ENCODE results near the gene LEPROT.

The LEPROT gene

GRCh38 chr1:65467536-65467935 is 47.1 kb downstream of the LEPROT start:
- TF ChIP-seq, protein P1, sequence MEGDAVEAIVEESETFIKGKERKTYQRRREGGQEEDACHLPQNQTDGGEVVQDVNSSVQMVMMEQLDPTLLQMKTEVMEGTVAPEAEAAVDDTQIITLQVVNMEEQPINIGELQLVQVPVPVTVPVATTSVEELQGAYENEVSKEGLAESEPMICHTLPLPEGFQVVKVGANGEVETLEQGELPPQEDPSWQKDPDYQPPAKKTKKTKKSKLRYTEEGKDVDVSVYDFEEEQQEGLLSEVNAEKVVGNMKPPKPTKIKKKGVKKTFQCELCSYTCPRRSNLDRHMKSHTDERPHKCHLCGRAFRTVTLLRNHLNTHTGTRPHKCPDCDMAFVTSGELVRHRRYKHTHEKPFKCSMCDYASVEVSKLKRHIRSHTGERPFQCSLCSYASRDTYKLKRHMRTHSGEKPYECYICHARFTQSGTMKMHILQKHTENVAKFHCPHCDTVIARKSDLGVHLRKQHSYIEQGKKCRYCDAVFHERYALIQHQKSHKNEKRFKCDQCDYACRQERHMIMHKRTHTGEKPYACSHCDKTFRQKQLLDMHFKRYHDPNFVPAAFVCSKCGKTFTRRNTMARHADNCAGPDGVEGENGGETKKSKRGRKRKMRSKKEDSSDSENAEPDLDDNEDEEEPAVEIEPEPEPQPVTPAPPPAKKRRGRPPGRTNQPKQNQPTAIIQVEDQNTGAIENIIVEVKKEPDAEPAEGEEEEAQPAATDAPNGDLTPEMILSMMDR (IDR thresholded peaks at IDR 0.05; ENCODE audit: borderline replicate concordance, insufficient read depth, low read depth, low read length): no peak
- no peak overlapping the region for H3K4me3 ChIP-seq (ENCODE audit: low read depth, low read length)

DNA sequence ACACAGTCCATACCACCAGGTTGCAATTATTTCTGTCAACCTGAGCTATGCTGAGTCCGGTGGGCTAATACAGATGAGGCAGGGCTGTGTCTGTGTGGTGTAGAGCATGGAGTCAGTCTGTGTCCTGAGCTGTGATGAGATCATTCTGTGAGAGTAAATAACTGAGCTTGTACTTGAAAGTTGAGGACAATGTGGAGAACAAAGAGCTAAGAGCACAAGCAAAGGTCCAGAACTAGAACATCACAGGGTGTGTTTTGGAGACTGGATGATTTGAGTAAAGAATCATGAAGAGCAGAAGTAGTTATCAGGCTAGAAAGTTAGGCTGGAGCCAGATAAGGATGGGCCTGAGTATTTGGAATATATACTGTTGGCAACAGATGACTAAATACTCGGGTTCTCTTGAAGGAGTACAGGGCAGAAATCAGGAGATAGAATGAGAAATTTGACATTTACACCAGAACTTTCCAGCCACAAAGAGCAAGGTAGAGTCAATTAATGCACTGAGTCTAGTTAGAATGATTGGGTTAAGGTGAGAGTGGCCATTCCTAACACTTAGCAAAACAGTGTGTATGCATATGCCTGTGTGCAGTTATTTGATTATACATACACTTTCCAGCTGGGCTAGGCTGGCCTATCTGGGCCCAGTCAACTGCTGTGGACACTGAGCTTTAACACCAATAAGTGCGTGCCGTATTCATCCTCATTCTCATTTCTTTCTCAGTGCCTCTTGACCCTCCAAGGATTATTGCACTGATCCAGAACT is 48.8 kb downstream of the LEPROT start:
- TF ChIP-seq, protein P1 (IDR thresholded peaks at IDR 0.05; ENCODE audit: borderline replicate concordance, insufficient read depth, low read depth, low read length): no peak
- no peak overlapping the region for H3K4me3 ChIP-seq (ENCODE audit: low read depth, low read length)

GRCh38 chr1:65469889-65470340 is 49.4 kb downstream of the LEPROT start:
- TF ChIP-seq, protein P1 (IDR thresholded peaks at IDR 0.05; ENCODE audit: borderline replicate concordance, insufficient read depth, low read depth, low read length): no peak
- H3K4me3 ChIP-seq (ENCODE audit: low read depth, low read length): no peak overlapping the region

GRCh38 chr1:65470766-65471165 is 50.3 kb downstream of the LEPROT start:
- TF ChIP-seq, protein P1 (IDR thresholded peaks at IDR 0.05; ENCODE audit: borderline replicate concordance, insufficient read depth, low read depth, low read length): no peak
- no peak overlapping the region for H3K4me3 ChIP-seq (ENCODE audit: low read depth, low read length)

GRCh38 chr1:65471213-65471833 is 50.9 kb downstream of the LEPROT start:
- TF ChIP-seq, protein P1 (IDR thresholded peaks at IDR 0.05; ENCODE audit: borderline replicate concordance, insufficient read depth, low read depth, low read length): no peak

GRCh38 chr1:65471861-65472332 is 51.4 kb downstream of the LEPROT start:
- H3K4me3 ChIP-seq (ENCODE audit: low read depth, low read length): no peak overlapping the region
- TF ChIP-seq, protein P1 (IDR thresholded peaks at IDR 0.05; ENCODE audit: borderline replicate concordance, insufficient read depth, low read depth, low read length): no peak

More at GRCh38 chr1:65471213-65471833, 50.9 kb downstream of the LEPROT start:
- H3K4me3 ChIP-seq (ENCODE audit: low read depth, low read length): no peak overlapping the region

Data from GM12875 (cell line).